ENCODE results near the gene SASS6. TPM values are rescaled to one million over a fixed set of nuclear protein-coding genes. Genes with fewer than 3 reads are reported as not detected.

Gene SASS6
- total RNA-seq, 1 donor from 2014 or later: 3.9 TPM

DNA sequence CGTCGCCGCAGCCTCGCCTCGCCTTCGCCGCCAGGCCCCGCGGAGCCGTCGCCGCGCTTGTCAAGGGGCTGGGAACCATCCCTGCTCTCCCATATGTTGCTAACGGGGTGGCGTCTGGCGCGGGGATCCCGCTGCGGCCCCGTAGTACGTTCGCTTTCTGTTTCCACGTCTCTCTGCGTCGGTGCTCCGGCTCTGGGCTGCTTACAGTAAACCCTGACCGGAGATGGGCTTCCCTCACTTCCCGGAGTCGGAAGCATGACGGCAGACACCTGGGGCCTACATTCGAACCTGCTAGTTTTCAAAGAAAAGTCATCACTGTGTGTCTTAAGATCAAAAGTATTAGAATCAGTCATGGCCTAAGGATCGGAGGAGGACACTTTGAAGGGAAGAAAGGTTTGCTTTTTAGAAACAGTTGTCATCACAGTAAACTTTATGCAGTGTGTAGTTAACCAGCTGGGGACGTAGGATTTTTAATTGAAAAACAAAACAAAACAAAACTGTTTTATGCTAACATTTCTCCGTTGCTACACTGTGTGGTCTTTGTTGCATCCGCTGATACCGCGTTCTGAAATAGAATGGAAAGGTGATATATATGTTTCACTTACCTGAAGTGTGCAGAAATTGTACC is 94.0 kb downstream of the SASS6 start:
- peak; percentile 83 for DNase-seq

DNA sequence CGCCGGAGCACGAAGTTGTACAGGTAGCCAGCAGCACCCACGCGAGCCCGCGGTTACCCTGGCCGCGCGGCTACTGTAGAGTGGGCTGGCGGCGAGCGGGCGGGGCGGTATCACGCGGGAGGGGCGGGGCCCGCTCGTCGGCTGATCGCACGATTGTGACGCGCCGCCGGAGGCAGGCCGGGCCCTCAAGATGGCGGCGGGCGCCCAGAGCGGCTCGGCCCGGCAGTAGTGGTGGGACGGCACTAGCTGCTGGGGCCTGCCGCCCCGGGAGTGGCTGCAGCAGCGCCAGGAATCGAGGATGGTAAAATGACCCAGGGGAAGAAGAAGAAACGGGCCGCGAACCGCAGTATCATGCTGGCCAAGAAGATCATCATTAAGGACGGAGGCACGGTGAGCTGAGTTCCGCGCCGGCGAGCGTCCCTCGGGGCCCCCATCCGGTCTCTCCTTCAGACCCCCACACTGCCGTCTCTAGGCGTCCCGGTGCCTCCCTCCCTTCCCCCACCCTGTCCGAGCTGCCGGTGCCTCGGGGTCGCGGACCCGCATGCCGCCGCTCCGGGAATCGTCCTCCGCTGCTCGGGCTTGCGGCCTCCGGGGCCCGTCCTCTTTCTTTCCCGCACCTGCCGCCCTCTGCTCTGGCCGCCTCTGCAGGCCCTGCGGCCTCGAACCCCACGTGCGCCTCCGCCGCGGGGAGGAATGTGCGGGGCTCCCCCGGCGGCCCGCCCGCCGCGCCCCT is 94.6 kb downstream of the SASS6 start:
- peak; percentile 96 for DNase-seq

DNA sequence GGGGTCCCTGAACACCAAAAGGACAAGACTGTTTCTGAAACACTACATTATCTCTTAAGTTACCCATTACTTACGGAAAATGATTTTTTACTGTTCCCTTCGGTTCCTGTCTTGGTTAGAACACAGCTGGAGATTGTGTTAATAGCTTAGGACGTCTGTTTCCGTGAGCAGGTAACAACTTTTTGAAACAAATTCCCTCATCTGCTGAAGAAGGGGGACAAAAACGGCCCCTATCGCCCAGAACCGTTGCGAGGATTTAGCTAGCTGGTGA is 95.1 kb downstream of the SASS6 start:
- no peak for DNase-seq

DNA sequence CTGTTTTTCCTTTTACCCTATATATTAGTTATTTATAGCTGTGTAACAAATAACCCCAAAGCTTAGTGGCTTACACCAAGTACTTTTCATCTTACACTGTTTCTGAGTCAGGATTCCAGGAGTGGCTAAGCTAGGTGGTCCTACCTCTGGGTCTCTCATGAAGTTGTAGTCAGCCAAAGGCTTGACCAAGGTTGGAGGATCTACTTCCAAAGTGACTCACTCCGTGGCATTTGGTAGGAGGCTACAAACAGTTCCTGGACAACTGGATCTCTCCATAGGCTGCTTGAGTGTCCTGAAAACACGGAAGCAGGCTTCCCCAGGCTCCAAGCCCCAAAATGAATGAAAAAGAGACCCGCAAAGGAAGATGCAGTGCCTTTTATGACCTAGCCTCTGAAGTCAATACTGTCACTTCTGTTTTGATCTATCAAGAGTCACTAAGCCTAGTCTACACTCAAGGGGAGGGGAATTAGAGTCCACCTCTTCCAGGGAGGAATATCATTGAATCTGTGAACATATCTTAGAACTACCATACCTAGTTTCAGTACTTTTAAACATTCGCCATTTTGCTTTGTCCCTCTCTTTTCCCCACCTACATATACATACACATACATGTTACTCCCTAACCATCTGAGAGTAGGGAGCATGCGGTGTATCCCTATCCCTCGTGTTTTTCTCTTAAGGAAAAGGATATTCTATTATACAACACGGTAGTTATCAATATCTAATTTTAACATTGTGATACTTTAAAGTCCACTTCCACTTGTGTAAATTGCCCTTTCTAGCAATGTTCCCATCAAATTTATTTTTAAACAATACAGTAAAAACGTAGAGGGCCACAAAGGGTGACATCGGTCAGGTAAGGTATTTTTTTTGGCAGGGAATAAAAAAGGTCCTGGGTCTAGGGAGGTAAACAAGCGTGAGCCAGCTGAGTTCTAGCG is 95.7 kb downstream of the SASS6 start:
- DNase-seq: peak; percentile 28

DNA sequence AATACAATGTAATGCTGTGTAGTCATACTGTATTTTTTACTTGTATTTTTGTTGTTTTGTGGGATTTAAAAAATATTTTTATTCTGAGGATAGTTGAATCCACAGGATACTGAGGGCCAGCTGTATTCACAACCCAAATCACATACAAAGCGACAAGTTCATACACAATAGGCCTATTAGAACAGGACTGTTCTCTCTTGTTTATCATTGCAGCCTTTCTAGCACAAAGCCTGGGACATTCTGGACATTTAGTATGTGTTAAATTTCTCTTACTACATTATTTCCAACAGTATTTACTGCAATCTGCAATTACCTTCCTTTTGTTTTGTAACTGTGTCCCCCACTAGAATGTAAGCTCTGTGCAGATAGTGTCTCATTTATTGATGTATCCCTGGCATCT is 97.5 kb downstream of the SASS6 start:
- DNase-seq: no peak

DNA sequence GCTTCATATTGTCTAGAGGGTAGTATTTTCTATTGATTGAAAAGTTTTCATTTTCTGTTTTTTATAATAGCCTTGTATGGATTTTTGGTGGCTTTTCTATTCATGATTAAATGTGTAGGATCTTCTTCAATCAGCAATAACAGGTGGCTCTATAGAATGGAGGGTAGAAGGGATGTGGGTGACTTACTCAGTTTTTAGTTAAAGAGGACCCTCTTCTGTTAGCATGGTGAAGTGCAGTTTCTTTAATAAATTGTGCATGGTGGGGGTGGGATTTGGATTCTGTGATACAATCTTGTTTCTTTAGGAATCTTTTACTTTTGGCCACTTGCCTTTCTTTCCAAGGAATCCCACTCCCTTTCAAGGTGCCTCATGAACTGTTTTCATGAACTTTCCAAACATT is 98.3 kb downstream of the SASS6 start:
- peak; percentile 32 for DNase-seq

Small RNAs within 50 kb of the gene (small RNA-seq; reads per million reads assigned to genes)
- gene AC093019.1 (ENCODE audit: low replicate concordance): not detected

Other genes starting within 250 kb of the SASS6 start
- gene SLC35A3, start 162.9 kb downstream of the SASS6 start, total RNA-seq: 40.1 TPM
- 32.6 TPM for gene TRMT13, start 233 bp upstream of the SASS6 start, total RNA-seq
- gene LRRC39, start 45.3 kb upstream of the SASS6 start, total RNA-seq: 132 TPM
- 11.0 TPM for gene DBT, start 116.9 kb upstream of the SASS6 start, total RNA-seq
- gene RTCA, start 133.3 kb upstream of the SASS6 start, total RNA-seq: 30.6 TPM
- 12.8 TPM for gene CDC14A, start 219.6 kb upstream of the SASS6 start, total RNA-seq

Measured in tongue (tissue), 3 donors.